GM19324 (cell line): ENCODE results near the gene TMEM117.

Experiments
- ATAC-seq: cut with Tn5 transposase; IDR thresholded peaks from one replicate; pipeline ENCODE4 v1.9.1; 2021; ENCODE audit warnings: mild to moderate bottlenecking, moderate library complexity; ENCODE audit not compliant: unreplicated experiment, low FRiP score

Gene TMEM117

GRCh38 chr12:43942379-43942778 lies 106.5 kb downstream of the TMEM117 start:
- ATAC-seq, result no peak

- ATAC-seq, result no peak
Observed at GRCh38 chr12:43945983-43946382, 110.1 kb downstream of the TMEM117 start.

GRCh38 chr12:43951286-43951685 lies 115.4 kb downstream of the TMEM117 start:
- no peak for ATAC-seq

GRCh38 chr12:43957732-43958372 lies 122.0 kb downstream of the TMEM117 start:
- ATAC-seq, result peak; percentile 89

- ATAC-seq, result no peak
Observed at GRCh38 chr12:43964033-43964432, 128.2 kb downstream of the TMEM117 start.

- no peak for ATAC-seq
Observed at GRCh38 chr12:43964961-43965360, 129.1 kb downstream of the TMEM117 start.

- no peak for ATAC-seq
Observed at GRCh38 chr12:43965899-43966298, 130.0 kb downstream of the TMEM117 start.

GRCh38 chr12:43968736-43969135 lies 132.9 kb downstream of the TMEM117 start:
- ATAC-seq, result no peak

GRCh38 chr12:43969882-43970281 lies 134.0 kb downstream of the TMEM117 start:
- ATAC-seq, result no peak

- ATAC-seq, result no peak
Observed at GRCh38 chr12:43973385-43973784, 137.5 kb downstream of the TMEM117 start.

GRCh38 chr12:43973993-43974392 lies 138.1 kb downstream of the TMEM117 start:
- no peak for ATAC-seq

GRCh38 chr12:43976027-43976426 lies 140.1 kb downstream of the TMEM117 start:
- no peak for ATAC-seq

GRCh38 chr12:43978556-43978955 lies 142.7 kb downstream of the TMEM117 start:
- no peak for ATAC-seq

GRCh38 chr12:43979450-43979849 lies 143.6 kb downstream of the TMEM117 start:
- no peak for ATAC-seq

- ATAC-seq, result no peak
Observed at GRCh38 chr12:43980627-43981191, 144.8 kb downstream of the TMEM117 start.

GRCh38 chr12:43981726-43982125 lies 145.8 kb downstream of the TMEM117 start:
- ATAC-seq, result no peak

- ATAC-seq, result no peak
Observed at GRCh38 chr12:43982544-43982943, 146.7 kb downstream of the TMEM117 start.

- ATAC-seq, result peak; percentile 89
Observed at GRCh38 chr12:43988838-43989560, 153.1 kb downstream of the TMEM117 start.

GRCh38 chr12:43992856-43993255 lies 157.0 kb downstream of the TMEM117 start:
- ATAC-seq, result no peak

GRCh38 chr12:44000309-44000952 lies 164.6 kb downstream of the TMEM117 start:
- ATAC-seq, result peak; percentile 97

- no peak for ATAC-seq
Observed at GRCh38 chr12:44002607-44003006, 166.7 kb downstream of the TMEM117 start.
